Measurements from ENCODE around the gene SP110.

Gene SP110

DNA sequence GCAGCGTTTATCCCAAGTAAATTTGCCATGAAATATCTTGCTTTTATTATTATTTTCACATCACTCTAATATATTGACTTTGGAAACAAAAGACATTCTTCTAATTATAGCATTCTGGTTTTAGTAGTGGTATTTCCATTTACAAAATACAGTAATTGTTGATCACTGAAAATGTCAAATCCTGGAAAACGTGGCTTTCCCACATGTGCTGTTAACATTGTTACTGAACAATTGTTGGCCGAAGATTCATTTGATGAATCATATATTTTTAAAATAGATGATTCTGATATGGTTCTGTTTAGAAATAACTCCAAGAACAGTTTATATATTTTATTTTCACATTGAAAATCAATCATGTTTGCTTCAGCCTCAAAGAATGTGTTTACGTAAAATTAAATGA is 38.7 kb upstream of the SP110 start:
- TF ChIP-seq, protein P1, sequence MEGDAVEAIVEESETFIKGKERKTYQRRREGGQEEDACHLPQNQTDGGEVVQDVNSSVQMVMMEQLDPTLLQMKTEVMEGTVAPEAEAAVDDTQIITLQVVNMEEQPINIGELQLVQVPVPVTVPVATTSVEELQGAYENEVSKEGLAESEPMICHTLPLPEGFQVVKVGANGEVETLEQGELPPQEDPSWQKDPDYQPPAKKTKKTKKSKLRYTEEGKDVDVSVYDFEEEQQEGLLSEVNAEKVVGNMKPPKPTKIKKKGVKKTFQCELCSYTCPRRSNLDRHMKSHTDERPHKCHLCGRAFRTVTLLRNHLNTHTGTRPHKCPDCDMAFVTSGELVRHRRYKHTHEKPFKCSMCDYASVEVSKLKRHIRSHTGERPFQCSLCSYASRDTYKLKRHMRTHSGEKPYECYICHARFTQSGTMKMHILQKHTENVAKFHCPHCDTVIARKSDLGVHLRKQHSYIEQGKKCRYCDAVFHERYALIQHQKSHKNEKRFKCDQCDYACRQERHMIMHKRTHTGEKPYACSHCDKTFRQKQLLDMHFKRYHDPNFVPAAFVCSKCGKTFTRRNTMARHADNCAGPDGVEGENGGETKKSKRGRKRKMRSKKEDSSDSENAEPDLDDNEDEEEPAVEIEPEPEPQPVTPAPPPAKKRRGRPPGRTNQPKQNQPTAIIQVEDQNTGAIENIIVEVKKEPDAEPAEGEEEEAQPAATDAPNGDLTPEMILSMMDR (conservative IDR thresholded peaks at IDR 0.05; ENCODE audit: control insufficient read depth, insufficient read depth, low read depth, low read length), result no peak
- no peak overlapping the region for H3K4me3 ChIP-seq (ENCODE audit: control insufficient read depth, low read depth, low read length)
- peak; percentile 4 for DNase-seq (ENCODE audit: low read depth)

DNA sequence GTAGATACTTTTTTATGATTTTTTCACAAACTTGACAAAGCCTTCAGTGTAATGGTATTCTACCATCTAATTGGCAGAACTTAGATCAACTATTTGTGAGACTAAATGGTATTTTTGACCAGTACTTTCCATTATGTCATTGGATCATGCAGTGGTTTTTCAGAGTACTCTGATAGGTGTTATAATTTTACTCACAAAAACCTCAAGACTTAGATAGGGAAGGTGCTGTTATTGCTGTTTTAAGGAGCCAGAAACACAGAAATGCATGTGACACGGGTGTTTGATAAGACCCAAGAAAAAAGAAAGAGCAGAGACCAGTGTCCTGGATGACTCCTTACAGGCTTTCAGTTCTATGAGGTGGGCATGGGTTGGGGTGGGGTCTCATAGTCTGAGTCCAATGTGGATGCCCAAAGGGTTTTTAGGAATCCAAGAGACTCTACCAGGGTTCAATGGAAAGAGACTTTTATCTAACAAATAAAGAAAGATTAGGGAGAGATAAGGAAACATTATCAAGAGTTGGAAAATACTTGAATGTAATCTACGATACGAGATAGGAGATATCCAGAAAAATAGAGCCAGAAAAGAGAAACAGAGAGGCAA is 37.0 kb upstream of the SP110 start:
- H3K4me3 ChIP-seq (ENCODE audit: control insufficient read depth, low read depth, low read length), result no peak overlapping the region
- DNase-seq (ENCODE audit: low read depth), result no peak
- TF ChIP-seq, protein P1 (conservative IDR thresholded peaks at IDR 0.05; ENCODE audit: control insufficient read depth, insufficient read depth, low read depth, low read length), result no peak

DNA sequence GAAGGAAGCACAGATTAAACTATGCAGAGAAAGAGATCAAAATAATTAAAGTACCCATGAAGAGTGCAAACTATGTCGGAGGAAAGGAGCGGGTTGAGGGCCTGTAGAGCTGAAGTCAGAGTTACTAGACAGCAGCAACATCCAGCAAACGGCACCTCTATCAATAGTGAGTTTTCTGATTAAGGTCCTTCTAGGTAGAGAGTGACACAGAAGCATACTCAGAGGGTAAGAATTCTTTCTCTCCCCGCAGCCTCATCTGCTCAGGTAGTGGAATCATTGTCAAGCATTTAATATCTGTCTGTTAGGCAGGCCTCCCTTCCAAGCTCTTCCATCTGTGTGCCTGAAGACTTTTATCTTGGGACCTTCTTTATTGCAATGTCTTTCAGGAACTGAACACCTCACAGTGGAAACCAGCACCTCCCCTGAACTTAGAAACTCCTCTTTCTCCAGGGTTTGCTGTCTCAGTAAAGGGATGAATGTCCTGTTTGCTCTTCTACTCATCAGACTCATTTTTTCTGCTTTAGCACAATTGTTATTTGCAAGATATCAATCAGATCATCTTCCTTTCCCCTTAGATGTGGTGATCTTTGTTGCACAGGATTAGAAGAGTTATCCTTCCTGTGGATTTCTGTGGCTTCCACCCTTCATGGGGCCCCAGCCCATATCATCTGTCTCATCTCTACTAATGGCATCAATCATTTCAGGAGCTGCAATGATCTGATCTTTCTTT is 34.5 kb upstream of the SP110 start:
- DNase-seq (ENCODE audit: low read depth), result no peak
- no peak overlapping the region for H3K4me3 ChIP-seq (ENCODE audit: control insufficient read depth, low read depth, low read length)

DNA sequence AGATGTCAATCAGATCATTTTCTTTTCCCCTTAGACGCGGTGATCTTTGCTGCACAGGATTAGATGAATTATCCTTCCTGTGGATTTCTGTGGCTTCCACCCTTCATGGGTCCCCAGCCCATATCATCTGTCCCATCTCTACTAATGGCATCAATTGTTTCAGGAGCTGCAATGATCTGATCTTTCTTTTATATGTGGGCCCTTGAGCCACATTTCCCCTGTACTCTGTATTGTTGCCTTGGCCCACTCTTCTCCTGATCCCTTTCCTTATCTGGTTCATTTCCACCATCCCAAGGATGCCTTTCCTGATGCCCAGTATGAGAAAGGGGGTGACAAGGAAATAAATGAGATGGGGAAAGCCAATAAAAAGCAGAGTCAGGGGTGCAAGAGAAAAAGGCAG is 30.4 kb upstream of the SP110 start:
- TF ChIP-seq, protein P1 (conservative IDR thresholded peaks at IDR 0.05; ENCODE audit: control insufficient read depth, insufficient read depth, low read depth, low read length), result no peak
- no peak for DNase-seq (ENCODE audit: low read depth)
- no peak overlapping the region for H3K4me3 ChIP-seq (ENCODE audit: control insufficient read depth, low read depth, low read length)

More for the DNA sequence above, 34.5 kb upstream of the SP110 start:
- TF ChIP-seq, protein P1 (conservative IDR thresholded peaks at IDR 0.05; ENCODE audit: control insufficient read depth, insufficient read depth, low read depth, low read length), result no peak

DNA sequence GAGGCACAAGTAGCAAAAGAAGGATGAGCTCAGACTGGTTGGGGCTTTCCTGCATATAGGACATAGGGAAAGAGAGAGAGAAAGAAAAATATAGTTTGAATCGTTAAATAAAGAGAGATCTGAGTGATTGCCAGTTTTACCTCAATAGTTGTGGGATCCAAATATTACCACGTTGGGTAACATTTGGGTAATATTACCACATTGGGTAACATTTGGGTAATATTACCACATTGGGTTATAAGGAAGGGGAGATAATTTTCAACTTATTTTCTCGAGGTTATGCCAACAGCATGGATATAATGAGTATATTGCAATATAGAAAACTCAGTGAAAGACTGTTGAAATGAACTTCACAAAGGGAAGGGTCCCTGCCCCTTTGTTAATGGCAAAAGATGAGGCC is 26.4 kb upstream of the SP110 start:
- TF ChIP-seq, protein P1 (conservative IDR thresholded peaks at IDR 0.05; ENCODE audit: control insufficient read depth, insufficient read depth, low read depth, low read length), result no peak
- no peak for DNase-seq (ENCODE audit: low read depth)
- no peak overlapping the region for H3K4me3 ChIP-seq (ENCODE audit: control insufficient read depth, low read depth, low read length)

DNA sequence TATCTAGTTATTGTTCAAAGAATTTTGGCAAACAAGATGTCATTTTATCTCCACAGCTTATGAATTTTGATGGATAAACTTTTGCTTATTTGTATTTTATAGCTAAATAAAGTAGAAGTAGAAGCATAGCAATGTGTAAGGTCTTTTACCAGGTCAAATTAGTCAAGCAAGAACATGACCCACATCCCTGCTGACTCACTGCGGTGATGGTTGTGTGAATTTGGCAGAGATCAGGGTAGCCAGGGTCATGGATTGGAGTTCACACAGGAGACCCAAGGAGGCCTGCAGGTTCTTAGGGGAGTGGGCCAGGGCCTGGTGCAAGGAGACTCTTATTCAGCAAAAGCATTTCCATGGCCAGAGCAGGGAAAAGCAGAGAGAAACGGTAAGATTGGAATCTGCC is 24.4 kb upstream of the SP110 start:
- TF ChIP-seq, protein P1 (conservative IDR thresholded peaks at IDR 0.05; ENCODE audit: control insufficient read depth, insufficient read depth, low read depth, low read length), result no peak
- no peak overlapping the region for H3K4me3 ChIP-seq (ENCODE audit: control insufficient read depth, low read depth, low read length)
- peak; percentile 68 for DNase-seq (ENCODE audit: low read depth)
